GM23248 (cell line): ENCODE results near the gene ZNF236.

Experiments used
- EZH2 ChIP-seq: fragments of 200-600 bp; sonication (generic); IDR thresholded peaks from 2 replicates; pipeline ENCODE4 v1.6.1; 2018; ENCODE audit warnings: antibody characterized with exemption, mild to moderate bottlenecking; ENCODE audit not compliant: insufficient read depth, poor library complexity, severe bottlenecking
- EZH2phosphoT487 ChIP-seq: fragments of 200-600 bp; sonication (generic); IDR thresholded peaks from 2 replicates; pipeline ENCODE4 v1.6.1; 2018; ENCODE audit warnings: antibody characterized with exemption, moderate library complexity, mild to moderate bottlenecking, low read depth; ENCODE audit not compliant: insufficient read depth

DNA sequence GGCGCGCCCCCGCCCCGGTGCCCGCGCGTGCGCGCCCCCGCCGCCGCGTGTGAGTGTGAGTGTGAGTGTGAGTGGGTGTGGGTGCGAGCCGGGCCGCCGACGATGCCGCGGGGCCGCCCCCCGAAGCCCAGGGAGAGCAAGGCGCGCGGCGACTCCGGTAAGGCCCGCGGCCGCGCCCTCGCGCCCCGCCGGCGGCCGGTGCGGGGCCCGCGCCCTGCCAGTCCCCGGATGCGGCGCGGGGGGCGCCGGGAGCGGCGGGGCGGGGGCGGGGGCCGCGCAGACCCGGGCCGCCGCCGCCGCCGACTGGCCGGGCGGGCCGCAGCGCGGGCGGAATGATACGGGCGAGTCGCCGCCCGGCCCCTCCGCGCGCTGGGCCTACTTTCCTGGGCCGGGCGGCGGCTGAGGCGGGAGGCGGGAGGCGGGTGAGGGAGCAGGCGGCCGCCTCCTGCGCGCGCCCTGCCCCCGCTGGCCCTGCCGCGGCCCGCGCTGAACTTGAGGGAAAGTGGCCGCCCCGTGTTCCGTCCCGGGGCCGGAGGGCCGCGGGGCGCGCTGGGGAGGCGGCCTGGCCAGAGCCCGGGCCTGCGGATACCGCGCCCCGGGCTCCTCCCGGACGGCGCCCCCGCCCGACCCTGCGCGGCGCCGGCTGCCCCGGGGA lies at the start of gene ZNF236:
- TF ChIP-seq EZH2, result no peak
- TF ChIP-seq EZH2phosphoT487, result no peak
